Stimulated activated CD4-positive, alpha-beta T cell treated with anti-CD3 and anti-CD28 coated beads, Interleukin-4, amount 100 ng/mL, for 1 hour (primary cell): ENCODE data around the gene DZIP1L.

Experiments used
- DNase-seq: peaks from one replicate; pipeline ENCODE4 v3.0.0-alpha.2; 2020

The DZIP1L gene

GRCh38 chr3:138066383-138066782, 49.0 kb downstream of the DZIP1L start:
- no peak for DNase-seq

- DNase-seq: no peak
These were observed 49.5 kb downstream of the DZIP1L start for GRCh38 chr3:138065949-138066348.

DNA sequence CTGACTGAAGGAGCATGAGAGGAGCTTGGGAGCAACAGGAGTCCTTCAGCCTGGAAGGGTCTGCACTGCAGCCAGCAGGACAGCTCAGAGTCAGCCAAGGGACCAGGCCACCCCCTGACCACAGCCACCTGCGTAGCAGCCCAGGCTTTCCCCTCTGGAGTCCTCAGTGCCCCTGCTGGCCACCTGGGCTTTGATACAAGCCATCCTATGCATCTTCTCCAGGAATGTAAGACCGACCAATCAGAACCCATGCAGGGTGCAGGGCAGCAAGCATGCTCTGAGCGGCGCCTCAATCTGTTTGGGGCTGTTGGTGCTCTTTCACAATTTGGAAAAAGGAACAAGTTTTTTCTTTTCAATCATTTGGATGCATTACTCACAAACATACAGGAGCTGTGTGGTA, 52.0 kb downstream of the DZIP1L start:
- no peak for DNase-seq

GRCh38 chr3:138062626-138063025, 52.8 kb downstream of the DZIP1L start:
- DNase-seq: no peak

GRCh38 chr3:138062037-138062436, 53.4 kb downstream of the DZIP1L start:
- no peak for DNase-seq

- DNase-seq: no peak
These were observed 54.6 kb downstream of the DZIP1L start for GRCh38 chr3:138060792-138061191.

GRCh38 chr3:138059261-138059660, 56.1 kb downstream of the DZIP1L start:
- DNase-seq: no peak

- no peak for DNase-seq
These were observed 58.0 kb downstream of the DZIP1L start for GRCh38 chr3:138057384-138057783.

DNA sequence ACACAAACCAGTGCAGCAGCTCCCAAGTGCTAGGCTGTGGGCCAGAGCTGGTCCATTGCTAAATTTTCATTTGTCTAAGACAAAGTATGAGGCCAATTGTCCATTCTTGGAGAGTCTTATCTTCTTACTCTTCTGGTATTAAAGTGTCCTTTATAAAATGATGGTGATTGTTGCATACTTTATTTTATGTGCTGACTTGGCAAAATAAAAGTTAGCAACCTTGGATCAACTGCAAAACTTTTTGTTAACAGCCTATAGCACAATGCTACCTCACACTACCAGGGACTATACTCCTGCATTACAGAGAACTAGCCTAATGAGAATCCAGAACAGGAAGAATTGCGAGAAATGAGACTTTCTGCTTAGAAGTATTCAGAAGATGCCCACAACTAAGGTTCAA, 61.4 kb downstream of the DZIP1L start:
- no peak for DNase-seq

DNA sequence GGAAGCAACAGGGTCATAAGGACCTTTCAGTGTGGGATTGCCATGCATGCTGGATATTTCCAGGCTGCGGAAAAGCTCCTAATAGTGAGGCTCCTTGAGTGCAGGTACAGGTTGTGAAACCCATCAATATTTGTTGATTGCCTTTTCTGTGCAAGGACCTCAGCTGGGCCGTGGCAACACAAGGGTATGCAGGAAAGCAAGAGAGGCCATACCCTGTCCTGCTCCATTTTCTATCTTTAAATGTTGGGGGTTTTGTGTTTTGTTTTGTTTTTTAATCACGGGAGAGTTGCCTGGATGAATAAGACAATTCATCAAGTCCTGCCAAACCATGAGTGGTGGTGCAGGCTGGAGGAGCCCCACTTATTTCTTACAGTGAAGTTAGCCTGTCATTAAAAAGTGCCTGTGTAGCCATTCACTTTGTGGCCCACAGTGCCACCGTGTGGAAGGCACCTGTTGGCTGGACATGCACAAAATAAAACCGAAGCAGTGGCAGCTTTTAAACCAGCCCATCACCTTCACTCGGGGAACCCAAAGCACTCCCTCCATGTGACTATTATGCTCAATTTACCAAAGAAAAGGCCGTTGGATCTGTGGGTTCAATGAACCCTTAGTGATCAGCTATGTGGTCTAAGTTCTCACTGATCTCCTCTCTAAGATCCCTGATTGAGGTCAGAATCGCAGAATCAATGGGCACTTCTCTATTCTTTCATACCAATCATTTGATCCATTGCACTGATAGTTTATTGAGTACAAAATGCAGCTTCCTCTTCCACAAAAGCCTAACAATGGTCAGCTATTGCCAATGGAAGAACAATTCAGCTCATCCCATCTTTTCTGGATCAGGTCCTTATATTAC, 63.2 kb downstream of the DZIP1L start:
- DNase-seq: no peak

DNA sequence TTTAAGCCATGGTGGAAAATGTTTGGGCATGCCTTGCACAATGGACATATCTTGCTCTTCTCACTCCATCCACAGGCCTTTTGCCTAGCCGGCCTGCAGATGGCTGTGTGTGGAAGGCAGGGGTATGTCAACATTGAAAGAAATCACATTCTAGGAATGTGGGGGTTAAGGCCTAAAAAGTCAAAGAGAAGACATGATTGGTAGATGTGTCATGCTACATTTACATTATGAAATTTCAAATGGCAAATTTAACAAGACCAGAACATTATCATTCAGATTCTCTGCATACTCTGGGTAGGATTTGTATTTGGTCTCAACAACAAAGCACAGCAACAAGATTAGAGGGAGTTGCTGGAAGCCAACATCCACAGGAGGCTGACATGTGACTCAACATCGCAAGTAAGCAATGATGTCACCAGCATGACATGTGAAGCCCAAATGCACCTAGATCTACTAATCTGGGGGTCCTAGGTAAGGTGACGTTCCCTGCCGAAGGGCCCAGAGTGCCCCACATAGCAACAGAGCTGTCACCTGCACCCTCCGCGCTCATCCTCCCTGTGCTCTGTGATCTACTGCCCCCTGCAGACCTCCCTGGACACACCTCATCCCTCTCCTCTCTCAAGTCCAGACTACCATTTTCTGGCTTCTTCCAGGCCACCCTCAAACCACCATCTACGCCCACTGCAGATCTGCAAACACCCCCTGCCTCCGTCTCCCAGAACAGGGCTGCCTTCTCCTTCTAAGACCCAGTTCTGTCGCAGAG, 66.1 kb downstream of the DZIP1L start:
- no peak for DNase-seq

GRCh38 chr3:138047596-138048158, 67.7 kb downstream of the DZIP1L start:
- DNase-seq: no peak

DNA sequence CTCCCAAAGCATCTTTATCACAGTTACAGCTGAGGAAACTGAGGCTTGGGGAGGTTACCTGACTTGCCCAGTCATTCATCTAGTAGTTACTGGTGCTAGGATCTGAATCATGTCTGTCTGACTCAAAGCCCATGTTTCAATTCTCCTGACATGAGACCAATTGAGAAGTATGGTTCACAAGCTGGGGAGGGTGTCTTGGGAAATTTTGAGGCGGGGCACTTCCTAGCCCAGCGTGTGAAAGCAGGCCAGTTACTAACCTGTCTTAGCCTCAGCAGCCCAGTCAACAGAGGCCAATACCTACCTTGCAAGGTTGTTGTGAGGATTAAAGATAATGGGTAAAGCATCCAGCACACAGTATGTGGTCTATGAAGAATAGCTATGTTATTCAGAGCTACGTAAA, 68.5 kb downstream of the DZIP1L start:
- DNase-seq: no peak

- no peak for DNase-seq
These were observed 69.3 kb downstream of the DZIP1L start for GRCh38 chr3:138046085-138046484.

DNA sequence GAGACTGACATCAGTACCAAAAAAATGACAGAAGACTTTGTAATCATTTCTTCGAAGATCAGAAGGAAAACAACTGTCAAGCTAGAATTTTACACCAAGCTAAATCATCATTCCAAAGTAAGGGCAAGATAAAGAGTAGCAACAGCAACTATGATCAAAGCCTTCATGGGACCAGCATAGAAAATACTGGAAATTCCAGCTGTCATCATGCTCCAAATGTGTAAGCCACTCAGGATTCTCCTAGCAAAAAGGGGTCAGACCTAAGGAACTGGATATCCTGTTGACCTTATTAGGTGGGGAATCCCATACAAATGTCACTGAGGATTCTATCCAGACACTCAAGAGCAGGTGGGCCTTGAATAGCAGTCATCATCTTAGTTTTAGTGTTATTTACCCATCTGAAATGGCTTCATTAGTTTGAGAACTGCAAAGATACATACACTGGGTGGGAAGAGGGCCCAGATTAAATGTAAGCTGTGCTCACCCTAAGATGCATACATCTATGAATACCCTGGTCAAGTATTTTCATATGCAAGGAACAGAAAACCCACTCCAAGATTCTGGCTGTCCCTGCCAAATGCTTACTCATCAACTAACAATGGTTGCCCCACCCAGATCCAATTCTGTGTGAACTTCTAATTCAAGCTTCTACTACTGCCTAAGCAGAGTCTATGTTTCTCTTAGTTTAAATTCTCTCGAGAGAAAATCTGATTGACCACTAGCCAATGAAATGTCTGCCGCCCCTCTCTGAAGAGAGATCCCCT, 72.0 kb downstream of the DZIP1L start:
- no peak for DNase-seq

- no peak for DNase-seq
These were observed 73.4 kb downstream of the DZIP1L start for GRCh38 chr3:138042043-138042442.

GRCh38 chr3:138038725-138039462, 76.5 kb downstream of the DZIP1L start:
- DNase-seq: no peak

DNA sequence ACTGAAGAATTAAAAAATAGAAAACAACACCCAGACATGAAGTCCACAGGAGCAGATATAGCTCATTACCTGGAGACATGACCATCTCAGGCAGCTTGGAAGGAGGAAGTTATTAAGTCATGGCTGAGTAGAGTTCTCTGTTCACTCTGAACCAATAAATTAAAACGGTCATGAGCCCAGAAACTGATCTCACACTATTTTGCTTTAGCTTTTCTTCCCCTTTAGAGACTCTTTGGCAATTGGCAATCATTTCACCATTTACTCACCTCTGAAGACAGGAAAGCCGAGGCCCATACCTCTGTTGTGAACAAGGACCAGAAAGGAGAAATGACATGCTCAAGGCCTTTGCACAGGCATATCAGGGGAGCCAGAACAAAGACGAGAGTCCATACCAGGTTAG, 78.8 kb downstream of the DZIP1L start:
- DNase-seq: no peak

DNA sequence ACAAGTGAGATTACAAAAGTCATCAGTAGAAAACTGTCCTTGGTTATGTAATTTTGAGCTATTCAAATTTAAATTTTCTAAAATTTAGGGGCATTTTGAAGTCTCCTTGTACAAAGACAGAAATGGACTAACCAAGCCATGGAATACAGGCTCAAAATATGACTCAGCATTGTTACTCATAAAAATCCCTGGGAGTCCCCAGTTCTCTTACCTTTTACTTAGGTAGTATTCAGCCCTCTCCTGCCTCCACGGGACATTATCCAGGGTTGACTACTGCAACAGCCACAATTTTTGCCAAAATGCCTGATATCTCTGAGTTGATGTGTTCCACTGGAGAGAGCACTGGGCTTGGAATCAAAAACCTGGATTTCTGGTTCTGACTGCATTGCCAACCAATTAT, 80.5 kb downstream of the DZIP1L start:
- no peak for DNase-seq

- DNase-seq: no peak
These were observed 82.2 kb downstream of the DZIP1L start for GRCh38 chr3:138033202-138033691.

GRCh38 chr3:138032567-138032966, 82.8 kb downstream of the DZIP1L start:
- no peak for DNase-seq

DNA sequence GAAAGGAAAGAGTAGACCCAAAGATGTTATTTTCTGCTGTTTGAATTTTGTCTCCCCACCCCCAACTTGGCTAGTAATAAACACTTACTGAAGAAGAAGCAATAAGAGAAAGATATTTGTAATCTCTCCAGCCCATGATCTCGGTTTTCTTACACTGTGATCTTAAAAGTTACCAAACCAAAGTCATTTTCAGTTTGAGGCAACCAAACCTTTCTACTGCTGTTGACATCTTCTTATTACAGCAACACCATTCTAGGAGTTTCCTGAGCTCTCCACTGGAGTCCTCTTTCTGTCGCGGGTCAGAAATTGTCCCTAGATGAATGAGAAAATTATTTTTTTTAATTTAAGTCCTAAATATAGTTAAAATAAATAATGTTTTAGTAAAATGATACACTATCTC, 83.9 kb downstream of the DZIP1L start:
- DNase-seq: no peak
